Body of pancreas (tissue), 4 donors: ENCODE data around the gene ARHGDIB.

Experiments used
- CTCF ChIP-seq, 7 experiments: fragments of 450-650 bp in 4 of 7; fragments of 200-600 bp in 3 of 7; sonication (generic) in 3 of 7; IDR thresholded peaks; one replicate each; pipeline ENCODE4 v1.5.1; 2016 to 2019; ENCODE audit warnings: antibody characterized with exemption in 7 of 7
- POLR2A ChIP-seq, 3 donors: fragments of 450-650 bp; IDR thresholded peaks; one replicate each; pipeline ENCODE4 v1.6.1; 2016; ENCODE audit warnings: antibody characterized with exemption in 3 of 3, mild to moderate bottlenecking in 2 of 3

- TF ChIP-seq CTCF (IDR thresholded peaks at IDR 0.05), result no peak
- no peak for TF ChIP-seq POLR2A (IDR thresholded peaks at IDR 0.05)
These were observed 38.4 kb upstream of the ARHGDIB start for GRCh38 chr12:14999695-15000365.
